ENCODE results near the gene GCDH. TPM values are rescaled to one million over a fixed set of nuclear protein-coding genes. Genes with fewer than 3 reads are reported as not detected.

Gene GCDH
- total and polyA plus RNA-seq, 2 of the 8 experiments (the other 6 are each of a cell fraction or from before 2014, with no cell fraction given) = 67.3 to 89.4 TPM

- TF ChIP-seq USF2 (IDR thresholded peaks at IDR 0.05; ENCODE audit: low read length) = no peak
- no peak for TF ChIP-seq SAP30 (IDR thresholded peaks at IDR 0.05; ENCODE audit: insufficient read depth, insufficient replicate concordance, low read length)
- no peak for TF ChIP-seq SUZ12 (IDR thresholded peaks at IDR 0.05; ENCODE audit: low read length)
- TF ChIP-seq RFX5 (IDR thresholded peaks at IDR 0.05; ENCODE audit: borderline replicate concordance, low read depth, low read length) = no peak
- TF ChIP-seq TAF1 (IDR thresholded peaks at IDR 0.05; ENCODE audit: low read depth, low read length) = no peak
Measured at GRCh38 chr19:12882589-12882988, 8.4 kb upstream of the GCDH start (continued).
